GM12873 (cell line): ENCODE data around the gene HNRNPUL1.

Experiments used
- TF ChIP-seq, protein P1 (sequence below): IDR thresholded peaks from 2 replicates; pipeline ENCODE4 v1.5.1; 2012; ENCODE audit warnings: low read depth, mild to moderate bottlenecking, moderate library complexity, low read length, control low read depth; ENCODE audit not compliant: insufficient read depth; ENCODE audit errors: missing control alignments

HNRNPUL1 gene

DNA sequence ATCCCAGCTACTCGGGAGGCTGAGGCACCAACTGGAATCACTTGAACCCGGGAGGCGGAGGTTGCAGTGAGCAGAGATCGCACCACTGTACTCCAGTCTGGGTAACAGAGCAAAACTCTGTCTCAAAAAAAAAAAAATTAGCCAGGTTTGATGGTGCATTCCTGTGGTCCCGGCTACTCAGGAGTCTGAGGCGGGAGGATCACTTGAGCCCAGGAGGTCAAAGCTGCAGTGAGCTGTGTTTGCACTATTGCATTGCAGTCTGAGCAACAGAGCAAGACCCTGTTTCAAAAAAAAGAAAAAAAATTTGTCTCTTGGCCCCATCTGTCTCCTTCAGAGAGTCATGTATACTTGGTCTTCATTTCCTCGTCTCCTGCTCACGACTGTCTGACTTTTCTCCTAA lies 47.4 kb downstream of the HNRNPUL1 start:
- TF ChIP-seq, protein P1, sequence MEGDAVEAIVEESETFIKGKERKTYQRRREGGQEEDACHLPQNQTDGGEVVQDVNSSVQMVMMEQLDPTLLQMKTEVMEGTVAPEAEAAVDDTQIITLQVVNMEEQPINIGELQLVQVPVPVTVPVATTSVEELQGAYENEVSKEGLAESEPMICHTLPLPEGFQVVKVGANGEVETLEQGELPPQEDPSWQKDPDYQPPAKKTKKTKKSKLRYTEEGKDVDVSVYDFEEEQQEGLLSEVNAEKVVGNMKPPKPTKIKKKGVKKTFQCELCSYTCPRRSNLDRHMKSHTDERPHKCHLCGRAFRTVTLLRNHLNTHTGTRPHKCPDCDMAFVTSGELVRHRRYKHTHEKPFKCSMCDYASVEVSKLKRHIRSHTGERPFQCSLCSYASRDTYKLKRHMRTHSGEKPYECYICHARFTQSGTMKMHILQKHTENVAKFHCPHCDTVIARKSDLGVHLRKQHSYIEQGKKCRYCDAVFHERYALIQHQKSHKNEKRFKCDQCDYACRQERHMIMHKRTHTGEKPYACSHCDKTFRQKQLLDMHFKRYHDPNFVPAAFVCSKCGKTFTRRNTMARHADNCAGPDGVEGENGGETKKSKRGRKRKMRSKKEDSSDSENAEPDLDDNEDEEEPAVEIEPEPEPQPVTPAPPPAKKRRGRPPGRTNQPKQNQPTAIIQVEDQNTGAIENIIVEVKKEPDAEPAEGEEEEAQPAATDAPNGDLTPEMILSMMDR: no peak

DNA sequence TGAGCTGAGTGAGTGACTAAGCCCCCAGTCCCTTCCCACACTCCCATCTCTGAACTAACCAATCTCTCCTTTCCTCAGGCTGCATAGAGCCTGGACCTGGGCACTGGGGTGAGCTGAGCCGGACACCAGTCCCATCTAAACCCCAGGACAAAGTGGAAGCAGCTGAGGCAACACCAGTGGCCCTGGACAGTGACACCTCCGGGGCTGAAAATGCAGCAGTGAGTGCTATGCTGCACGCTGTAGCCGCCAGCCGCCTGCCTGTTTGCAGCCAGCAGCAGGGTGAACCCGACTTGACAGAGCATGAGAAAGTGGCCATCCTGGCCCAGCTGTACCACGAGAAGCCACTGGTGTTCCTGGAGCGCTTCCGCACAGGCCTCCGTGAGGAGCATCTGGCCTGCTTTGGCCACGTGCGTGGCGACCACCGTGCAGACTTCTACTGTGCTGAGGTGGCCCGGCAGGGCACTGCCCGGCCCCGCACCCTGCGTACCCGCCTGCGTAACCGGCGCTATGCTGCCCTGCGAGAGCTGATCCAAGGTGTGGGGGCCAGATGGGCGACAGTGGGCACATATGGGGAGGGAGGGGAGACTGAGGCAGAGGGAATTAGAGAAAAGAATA lies 52.2 kb downstream of the HNRNPUL1 start:
- TF ChIP-seq, protein P1: no peak

DNA sequence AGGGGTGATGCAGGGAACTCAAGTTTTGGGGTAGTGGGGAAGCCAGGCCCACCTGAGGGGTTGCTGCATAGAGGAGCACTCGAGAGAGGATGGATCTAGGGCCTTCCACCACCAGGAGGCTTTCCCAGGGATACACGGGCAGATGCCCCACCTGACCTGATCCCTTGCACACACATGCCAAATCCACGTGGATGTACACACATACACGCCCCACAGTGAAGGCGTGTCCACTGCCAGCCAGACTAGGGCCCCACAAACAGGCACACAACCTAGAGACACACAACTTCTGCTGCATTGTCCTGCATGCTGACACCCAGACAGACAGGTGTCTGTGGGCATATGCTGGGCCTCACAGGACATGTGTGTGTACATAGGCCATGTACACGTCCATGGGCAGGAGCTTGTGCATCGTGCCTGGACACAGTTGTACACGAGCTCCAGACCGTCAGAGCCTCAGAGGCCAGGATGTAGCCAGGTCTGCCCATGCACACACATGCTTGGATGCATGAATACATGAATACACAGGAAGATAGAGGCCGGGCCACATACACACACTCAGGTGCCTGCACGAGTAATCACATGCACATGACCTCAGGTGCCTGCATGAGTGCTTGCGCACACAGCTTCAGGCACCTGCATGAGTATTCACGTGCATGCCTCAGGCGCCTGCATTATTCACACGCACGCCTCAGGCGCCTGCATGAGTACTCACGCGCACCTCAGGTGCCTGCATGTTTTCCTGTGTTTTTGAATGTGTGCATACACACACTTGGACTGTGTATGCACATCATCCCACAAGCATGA lies 54.7 kb downstream of the HNRNPUL1 start:
- TF ChIP-seq, protein P1: no peak

DNA sequence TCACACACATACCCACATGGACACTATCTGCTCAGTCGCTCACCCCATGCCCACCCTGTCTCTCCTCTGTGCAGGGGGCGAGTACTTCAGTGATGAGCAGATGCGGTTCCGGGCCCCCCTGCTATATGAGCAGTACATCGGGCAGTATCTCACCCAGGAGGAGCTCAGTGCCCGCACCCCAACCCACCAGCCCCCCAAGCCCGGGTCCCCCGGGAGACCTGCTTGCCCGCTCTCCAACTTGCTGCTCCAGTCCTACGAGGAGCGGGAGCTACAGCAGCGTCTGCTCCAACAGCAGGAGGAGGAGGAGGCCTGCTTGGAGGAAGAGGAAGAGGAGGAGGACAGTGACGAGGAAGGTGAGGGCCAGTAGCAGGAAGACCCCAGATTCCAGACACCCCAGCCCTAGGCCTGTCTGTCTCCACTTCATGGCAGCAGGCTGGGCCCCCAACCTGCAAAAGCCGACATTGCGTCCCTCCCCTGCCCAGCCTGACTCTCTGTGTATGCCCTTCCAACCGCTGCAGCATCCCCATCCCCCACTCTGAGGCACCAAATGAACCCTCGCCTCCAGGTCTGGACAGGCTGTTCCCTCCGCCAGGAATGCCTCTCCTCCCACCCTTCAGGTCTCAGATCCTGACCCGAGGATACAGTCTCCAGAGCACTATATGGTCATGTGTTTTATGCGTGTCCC lies 55.5 kb downstream of the HNRNPUL1 start:
- TF ChIP-seq, protein P1: no peak

DNA sequence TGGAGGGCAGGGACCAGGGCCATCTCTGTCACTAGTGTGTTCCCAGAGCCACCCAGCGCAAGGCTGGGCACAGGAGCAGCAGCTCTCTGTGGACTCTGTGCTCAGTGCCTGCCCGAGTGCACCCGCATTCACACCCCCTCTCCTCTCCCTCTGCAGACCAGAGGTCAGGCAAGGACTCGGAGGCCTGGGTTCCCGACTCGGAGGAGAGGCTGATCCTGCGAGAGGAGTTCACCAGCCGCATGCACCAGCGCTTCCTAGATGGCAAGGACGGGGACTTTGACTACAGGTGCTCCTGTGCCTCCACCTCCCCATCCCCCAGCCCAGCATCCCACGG lies 56.0 kb downstream of the HNRNPUL1 start:
- TF ChIP-seq, protein P1: no peak

DNA sequence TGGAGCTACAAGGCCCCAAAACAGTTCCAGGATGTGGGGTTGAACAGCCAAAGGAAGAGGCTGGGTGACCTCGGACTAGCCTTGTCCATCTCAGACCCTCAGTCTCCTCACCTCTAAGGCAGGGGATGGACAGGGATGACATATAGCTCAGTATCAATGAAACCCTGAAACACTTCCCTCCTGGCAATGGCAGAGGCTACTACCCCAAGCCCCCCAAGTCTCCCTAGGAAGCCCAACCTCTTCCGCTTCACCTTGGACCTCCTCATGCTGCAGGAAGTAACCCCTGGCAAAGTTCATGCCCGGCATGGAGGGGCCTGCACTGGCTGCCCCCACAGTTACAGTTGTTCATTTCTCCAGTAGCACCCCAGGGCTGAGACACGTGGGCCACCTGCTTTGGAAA lies 56.4 kb downstream of the HNRNPUL1 start:
- TF ChIP-seq, protein P1: no peak

DNA sequence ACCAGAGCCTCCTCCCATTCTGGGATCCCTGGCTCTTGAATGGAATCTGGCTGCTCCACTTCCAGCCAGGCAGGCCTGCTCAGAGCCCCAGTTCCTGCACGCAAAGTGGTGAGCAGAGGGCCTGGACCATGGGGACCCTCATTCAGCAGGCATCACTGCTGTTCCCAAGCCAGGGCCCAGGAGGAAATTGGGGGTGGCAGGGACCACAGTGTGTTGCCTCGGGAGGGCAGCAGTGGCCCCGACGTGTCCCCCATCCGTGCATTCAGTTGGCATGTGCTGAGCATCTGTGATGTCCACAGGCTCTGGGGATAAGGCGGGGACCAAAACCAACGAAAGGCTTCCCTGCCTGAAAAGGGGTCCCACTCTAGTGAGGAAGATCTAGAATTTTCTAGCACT lies 57.0 kb downstream of the HNRNPUL1 start:
- TF ChIP-seq, protein P1: no peak
